GM19035 (cell line): ENCODE data around the gene WDR1.

ENCODE experiments used
- ATAC-seq: cut with Tn5 transposase; IDR thresholded peaks from one replicate; pipeline ENCODE4 v1.9.1; 2021; ENCODE audit not compliant: unreplicated experiment

Gene WDR1

GRCh38 chr4:10101671-10102473 lies 14.7 kb downstream of the WDR1 start:
- ATAC-seq, result no peak

- ATAC-seq, result no peak
These were observed 15.8 kb downstream of the WDR1 start for GRCh38 chr4:10100734-10101216.

DNA sequence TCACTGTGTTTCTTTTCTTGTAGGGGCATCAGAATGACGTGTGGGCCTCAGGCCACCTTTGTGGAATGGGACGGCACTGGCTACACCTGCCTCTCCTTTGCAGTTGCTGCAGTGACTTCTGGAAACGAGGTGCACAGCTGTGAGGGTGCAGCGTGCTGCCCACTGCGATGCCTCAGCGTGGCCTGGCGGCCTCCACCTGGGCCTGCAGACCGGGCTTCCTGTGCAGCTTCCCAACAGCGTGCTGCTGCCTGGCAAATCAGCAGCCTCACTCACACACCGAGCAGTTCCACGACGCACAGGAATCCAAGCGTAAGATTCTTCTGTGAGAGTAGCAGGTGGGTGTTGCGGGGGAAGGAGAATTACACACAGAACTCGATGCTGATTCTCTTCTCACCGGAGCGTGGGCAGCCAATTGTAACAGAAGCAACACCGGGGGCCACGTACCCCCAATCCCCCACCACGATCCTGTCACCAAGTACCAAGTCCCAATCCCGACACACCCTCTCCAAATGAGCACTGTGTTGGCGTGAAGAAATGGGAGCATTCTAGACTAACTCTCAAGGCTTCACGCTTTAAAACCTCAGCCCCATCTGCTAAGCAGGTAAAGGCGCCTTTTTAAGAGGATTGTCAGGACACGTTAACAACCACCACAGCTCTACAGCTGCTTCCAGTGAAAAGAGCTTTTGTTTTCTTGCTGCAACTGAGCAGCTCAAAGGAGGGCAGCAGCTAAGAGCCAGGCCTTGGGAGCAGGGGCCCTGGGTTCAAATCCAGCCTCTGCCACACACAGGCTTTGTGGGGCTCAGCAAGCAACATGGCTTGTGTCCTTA lies 16.9 kb downstream of the WDR1 start:
- ATAC-seq, result no peak

DNA sequence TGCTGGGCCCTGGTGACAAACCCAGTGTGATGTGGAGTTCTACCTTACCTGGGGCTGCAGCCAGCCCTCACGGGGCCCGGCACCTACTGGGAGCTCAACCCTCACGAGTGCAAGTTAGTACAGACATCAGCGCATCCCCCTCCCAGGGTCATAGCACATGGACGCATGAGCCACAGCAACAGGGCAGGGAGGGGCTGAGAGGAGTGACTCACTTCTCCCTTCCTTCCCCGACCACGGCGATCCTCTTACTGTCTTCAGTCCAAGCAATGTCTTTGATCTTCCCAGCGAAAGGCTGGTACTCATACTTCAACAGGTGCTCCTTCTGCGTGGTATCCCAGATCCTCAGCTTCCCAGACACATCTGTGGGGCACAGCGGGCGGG lies 17.8 kb downstream of the WDR1 start:
- ATAC-seq, result no peak

DNA sequence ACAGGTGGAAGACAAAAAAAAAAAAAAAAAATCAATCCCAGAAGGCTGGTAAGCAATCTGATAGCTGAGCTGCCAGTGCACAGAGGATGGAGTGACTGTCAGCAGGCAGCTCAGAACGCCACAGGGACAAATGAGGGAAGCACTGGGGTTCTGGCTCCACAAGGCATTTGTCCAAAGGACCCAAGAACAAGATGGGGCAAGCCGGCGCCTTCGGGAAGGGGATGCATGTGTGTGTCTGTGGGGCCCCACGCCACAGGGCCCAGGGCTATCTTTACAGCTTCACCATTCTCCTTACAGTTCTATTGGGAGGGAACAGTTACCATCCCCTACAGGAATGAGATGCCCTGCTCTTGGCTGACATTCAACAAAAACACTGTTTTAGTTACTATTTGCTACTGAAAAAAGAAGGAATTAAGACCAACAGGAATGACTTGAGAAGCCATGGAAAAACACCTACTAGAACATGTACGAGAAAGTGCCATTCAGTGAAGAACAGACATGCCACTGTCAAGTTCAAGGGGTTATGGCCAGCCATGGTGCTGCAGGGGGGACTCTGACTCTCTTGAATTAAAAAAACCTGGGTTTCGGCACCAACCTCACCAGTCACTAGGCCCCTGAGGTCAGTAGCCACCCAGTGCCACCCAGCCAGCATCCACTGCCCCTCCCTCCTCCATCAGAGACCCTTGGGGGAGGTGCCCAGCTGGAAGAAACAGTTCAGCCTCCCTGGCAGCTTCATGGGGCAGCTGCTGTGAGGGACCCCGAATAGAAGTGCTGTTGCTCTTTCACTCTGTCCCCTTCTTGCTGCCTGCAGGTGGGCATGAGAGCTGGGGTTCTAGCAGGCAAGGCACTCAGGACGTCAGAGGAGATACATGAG lies 18.5 kb downstream of the WDR1 start:
- ATAC-seq, result no peak

GRCh38 chr4:10096978-10097335 lies 19.6 kb downstream of the WDR1 start:
- no peak for ATAC-seq

GRCh38 chr4:10096201-10096977 lies 20.2 kb downstream of the WDR1 start:
- ATAC-seq, result peak; percentile 72

- peak; percentile 11 for ATAC-seq
These were observed 21.2 kb downstream of the WDR1 start for GRCh38 chr4:10095296-10095991.

GRCh38 chr4:10094841-10095240 lies 21.8 kb downstream of the WDR1 start:
- no peak for ATAC-seq

DNA sequence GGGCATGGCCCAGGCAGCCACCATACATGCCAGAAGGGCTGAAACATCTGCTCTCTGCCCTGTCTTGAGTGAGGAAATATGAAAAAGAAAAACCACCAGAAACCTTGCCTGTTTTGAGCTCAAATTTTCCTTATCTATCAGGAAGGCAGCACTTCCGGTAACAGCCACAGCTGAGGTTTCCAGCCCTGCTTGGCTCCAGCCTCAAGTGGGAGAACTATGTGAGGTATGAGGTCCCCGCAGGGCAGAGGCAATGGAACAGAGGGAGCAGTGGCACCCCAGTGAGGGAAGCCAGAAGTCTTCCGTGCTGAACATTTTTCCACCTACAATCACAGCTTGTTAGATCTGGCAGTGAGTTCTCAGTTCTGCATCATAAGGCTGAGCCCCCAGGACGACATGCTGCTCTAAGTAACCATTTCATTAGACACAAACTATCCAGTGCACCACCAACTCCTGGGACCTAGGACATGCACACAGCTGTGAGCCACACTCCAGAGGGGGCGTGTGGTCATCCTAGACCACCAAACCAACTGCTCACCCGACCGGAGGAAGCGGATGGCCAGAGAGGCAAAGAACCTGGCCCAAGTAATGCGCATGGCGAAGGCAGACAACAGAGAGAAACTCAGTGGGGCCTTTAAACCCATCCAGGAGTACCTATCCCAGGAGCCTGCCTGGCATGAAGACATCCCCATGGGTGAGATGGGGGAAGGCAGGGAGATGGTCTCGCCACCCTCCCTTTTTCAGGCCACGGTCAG lies 22.6 kb downstream of the WDR1 start:
- ATAC-seq, result no peak

DNA sequence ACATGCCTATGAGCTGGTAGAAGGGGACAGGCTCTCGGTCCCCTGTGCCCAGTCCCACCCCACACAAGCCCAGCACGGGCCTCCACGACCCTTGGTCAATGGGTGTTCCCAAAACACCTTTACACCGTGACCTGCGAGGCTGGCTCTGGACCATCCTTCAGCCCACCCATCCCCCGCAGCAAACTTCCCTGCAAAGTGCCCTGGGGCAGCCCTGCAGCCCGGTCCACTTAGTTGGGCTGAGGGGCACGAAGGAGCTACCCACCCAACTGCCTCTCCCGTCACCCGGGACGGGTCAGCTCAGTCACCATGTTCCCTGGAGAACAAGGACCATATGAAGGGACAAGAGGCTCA lies 23.4 kb downstream of the WDR1 start:
- ATAC-seq, result no peak

DNA sequence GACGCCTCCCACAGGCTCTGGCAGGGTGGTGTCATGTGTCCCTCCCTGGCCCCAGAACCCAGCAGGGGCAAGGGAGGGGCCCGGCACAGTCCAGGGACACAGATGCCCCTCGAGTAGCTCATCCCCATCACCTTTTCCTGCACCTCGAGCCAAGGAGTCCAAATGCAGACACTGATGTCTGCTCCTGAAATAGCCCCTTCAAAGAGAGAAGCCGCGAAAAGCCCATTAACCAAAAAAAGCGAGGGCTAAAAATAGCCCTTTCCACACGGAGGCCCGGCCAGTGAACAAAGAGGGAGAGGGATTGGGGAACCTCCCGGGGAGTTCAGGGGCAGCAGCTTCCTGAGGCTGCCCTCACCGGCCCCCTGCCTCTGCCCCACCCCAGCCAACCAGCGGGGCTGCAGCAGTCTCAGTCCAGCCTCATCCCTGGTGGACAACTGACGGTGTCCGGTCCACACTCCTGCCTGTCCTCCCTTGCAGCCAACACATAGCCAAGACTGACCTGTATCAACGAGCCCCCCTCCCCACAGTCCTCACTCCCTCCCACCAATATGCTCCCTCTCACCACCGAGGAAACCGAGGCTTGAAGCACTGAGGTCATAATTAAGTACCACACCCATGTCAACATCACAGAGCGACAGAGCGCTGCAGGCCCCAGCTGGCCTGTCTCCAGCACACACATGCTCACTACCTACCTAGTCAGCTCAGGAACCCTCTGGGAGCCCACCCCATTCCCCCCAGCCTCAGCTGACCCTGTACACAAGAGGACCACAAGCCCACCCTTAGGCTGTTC lies 23.9 kb downstream of the WDR1 start:
- no peak for ATAC-seq

DNA sequence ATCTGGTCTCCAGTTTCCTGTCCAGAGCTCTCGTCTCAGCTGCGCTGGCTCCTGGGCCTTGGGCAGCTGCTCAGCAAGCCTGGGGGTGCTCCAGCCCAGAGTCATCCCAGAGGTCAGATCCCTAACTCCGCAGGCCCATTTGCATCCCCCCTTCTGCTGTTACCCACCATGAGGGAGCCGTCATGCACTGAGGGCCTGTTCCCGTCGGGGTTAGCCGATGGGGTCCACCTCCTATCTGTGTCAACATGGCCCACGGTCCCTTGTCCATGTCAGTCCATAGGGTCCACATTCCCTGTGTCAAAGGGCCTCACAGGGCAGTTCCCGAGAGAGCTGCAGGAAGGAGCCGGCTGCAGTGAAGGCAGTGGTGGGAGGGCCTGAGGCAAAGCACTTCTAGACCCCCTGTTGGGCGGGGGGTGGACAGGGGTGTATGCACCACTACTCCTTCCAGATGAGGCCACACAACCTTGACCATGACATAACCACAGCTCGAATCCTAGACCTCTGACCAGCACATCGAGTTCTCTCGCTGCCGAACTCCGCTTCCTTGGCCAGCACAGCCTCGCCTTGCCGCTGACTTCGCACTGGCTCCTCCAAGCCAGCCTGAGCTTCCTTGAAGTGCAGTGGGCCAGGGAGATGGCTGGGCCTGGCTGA lies 24.9 kb downstream of the WDR1 start:
- ATAC-seq, result no peak

DNA sequence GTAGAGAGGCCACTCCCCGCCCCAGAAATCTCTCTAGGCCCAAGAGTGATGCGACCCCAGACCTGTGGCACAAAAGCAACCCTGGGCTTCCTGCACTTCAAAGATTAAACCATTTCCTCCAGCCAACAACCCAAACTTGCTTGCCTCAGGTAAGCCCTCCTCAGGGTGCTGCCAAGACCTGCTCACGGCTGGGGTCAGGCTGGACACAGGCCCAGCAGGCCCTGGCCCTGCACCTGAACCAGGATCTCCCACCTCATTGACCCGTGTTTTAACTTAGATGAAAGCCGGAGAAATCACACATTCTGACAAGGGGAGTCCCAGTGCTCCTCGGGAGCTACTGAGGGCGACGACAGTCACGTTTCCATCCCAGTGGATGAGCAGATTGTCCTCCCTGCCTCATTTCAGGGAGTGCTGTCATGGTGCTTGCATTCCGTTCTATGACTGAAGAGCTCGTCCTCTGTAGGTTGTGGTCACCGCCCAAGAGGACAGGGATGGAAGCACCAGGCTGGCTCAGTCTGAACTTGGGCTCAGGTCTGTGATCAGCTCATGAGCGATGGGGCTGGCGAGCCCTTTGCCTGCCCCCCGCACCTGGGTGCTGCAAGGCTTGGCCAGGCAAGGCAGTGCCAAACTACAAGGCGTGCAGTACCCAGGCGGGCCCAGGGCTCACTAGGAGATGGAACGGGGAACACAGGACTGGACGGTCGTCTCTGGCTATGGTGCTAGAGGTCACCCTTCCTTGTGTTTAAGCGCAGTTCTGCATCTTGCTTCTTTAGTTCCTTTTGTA lies 25.9 kb downstream of the WDR1 start:
- ATAC-seq, result no peak

DNA sequence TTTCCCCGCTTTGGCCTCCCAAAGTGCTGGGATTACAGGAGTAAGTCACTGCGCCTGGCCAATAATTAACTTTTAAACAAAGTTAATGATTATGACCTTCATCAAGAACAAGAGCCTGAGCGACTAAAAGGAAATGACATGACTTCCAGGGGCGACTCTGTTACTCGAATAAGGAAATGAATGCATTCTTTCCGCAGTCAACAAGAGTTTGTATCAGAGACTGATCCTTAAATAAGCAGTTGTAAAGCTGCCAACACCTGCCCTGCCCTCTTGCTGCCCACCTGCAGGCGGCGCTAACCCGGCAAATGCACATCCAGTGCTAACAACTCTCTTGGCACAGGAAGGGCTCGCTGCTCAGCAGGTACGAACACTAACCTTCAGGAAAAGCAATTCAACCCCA lies 27.3 kb downstream of the WDR1 start:
- no peak for ATAC-seq

DNA sequence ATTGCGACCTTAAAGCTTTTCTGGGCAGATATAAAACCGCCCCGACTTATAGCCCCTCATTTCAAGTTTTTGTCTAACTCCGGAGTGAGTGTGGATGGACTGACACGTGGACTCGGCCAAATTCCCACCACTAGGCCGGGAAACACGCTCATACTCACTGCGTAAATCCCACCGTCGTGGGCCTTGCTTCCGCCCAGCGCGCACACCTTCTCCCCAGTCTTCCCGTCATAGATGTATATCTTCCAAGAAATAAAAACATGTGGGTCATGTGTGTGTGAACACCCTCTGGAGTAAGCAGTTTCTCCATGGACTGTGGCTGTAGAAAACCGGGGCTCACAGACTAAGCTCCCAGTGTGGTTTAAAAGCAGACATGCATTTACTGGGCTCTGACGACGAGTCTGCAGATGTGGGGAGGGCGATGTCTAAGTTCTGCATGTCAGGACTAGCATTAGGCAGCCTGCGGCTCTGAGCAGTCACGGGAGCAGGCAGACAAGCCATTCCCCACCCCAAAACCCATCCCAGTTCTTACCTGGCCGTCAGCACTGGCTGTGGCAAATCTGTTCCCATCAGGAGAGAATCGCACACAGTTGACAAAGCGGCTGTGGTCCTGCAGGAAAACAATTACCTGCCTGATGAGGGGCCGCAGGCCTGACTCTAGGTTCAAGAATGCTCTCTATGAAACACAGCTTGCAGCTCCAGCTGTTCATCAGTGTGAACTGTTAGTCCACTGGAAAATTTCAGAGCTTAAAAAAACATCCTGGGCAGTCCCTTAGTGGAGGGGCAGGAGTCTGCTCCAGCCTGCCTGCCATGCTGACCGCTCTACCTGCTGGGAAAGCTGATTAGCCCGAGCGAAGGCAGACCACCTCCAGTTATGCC lies 28.2 kb downstream of the WDR1 start:
- ATAC-seq, result no peak
